Uterus (tissue), 2 donors: ENCODE data around the gene GASK1A.

Experiments
- POLR2A ChIP-seq, 2 donors: fragments of 450-650 bp; IDR thresholded peaks; one replicate each; pipeline ENCODE4 v1.6.1; 2016; ENCODE audit warnings: antibody characterized with exemption in 2 of 2, mild to moderate bottlenecking in 1 of 2, moderate library complexity in 1 of 2
- TF ChIP-seq, protein P1 (sequence below), 4 experiments: fragments of 200-600 bp in 2 of 4; fragments of 450-650 bp in 2 of 4; sonication (generic) in 2 of 4; IDR thresholded peaks; one replicate each; pipeline ENCODE4 v1.5.1; 2016 to 2019; ENCODE audit warnings: antibody characterized with exemption in 4 of 4, mild to moderate bottlenecking in 2 of 4, moderate library complexity in 1 of 4

DNA sequence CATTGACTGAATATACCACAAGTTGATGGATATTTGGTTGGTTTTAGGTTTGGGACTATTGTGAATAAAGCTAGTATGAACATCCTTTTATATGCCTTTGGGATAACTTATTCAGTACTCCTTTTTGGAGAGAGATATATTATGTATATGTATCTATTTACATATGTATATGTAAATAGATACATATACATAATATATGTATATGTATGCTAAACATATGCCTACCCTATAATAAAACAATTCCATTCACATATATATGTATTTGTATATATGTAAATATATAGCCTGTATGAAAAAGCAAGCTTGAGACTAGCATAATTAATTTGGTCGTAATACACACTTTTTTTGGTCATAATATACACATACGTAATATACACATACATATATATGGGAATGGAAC, 15.8 kb upstream of the GASK1A start:
- TF ChIP-seq, protein P1, sequence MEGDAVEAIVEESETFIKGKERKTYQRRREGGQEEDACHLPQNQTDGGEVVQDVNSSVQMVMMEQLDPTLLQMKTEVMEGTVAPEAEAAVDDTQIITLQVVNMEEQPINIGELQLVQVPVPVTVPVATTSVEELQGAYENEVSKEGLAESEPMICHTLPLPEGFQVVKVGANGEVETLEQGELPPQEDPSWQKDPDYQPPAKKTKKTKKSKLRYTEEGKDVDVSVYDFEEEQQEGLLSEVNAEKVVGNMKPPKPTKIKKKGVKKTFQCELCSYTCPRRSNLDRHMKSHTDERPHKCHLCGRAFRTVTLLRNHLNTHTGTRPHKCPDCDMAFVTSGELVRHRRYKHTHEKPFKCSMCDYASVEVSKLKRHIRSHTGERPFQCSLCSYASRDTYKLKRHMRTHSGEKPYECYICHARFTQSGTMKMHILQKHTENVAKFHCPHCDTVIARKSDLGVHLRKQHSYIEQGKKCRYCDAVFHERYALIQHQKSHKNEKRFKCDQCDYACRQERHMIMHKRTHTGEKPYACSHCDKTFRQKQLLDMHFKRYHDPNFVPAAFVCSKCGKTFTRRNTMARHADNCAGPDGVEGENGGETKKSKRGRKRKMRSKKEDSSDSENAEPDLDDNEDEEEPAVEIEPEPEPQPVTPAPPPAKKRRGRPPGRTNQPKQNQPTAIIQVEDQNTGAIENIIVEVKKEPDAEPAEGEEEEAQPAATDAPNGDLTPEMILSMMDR (IDR thresholded peaks at IDR 0.05): no peak
- TF ChIP-seq POLR2A (IDR thresholded peaks at IDR 0.05): no peak
